Rectal smooth muscle tissue (tissue), 1 donor: ENCODE data around the gene MYO1D.
"Not testable (repeated sequence)": the region's sequence is repeated elsewhere in the genome, so short reads cannot be mapped to it uniquely, and the experiment has no call there.

Experiments used
- H3K27ac ChIP-seq: one replicate; pipeline ENCODE4 v1.7.0; 2013; ENCODE audit warnings: low read depth, low read length, inconsistent platforms
- H3K27me3 ChIP-seq: one replicate; pipeline ENCODE4 v1.7.0; 2013; ENCODE audit warnings: low read length; ENCODE audit not compliant: control insufficient read depth, insufficient read depth
- H3K36me3 ChIP-seq: one replicate; pipeline ENCODE4 v1.7.0; 2013; ENCODE audit warnings: low read length; ENCODE audit not compliant: control insufficient read depth, insufficient read depth
- H3K4me1 ChIP-seq: one replicate; pipeline ENCODE4 v1.7.0; 2013; ENCODE audit warnings: low read length; ENCODE audit not compliant: control insufficient read depth, insufficient read depth
- H3K4me3 ChIP-seq: one replicate; pipeline ENCODE4 v1.7.0; 2013; ENCODE audit warnings: low read length
- H3K9ac ChIP-seq: one replicate; pipeline ENCODE4 v1.7.0; 2013; ENCODE audit warnings: low read length

MYO1D gene

GRCh38 chr17:32658470-32659418, 218.2 kb downstream of the MYO1D start:
- H3K27ac ChIP-seq = no peak overlapping the region
- H3K4me3 ChIP-seq = no peak overlapping the region
- no peak overlapping the region for H3K9ac ChIP-seq
- no peaks in the 10 kb centered on the region for H3K27me3 ChIP-seq
- H3K36me3 ChIP-seq = peaks cover 4% of the 10 kb centered on the region
- no peaks in the 10 kb centered on the region for H3K4me1 ChIP-seq

- Histone ChIP-seq H3K4me3 (no peak overlapping the region), H3K36me3 (peaks cover 9% of the 10 kb centered on the region), H3K4me1 (no peaks in the 10 kb centered on the region), H3K27me3 (no peaks in the 10 kb centered on the region), H3K9ac (no peak overlapping the region), H3K27ac (no peak overlapping the region)
Measured at GRCh38 chr17:32656886-32657285, 220.0 kb downstream of the MYO1D start.

- H3K4me1 ChIP-seq = no peaks in the 10 kb centered on the region
- no peaks in the 10 kb centered on the region for H3K27me3 ChIP-seq
- no peak overlapping the region for H3K9ac ChIP-seq
- no peak overlapping the region for H3K4me3 ChIP-seq
- H3K36me3 ChIP-seq = peaks cover 13% of the 10 kb centered on the region
- H3K27ac ChIP-seq = no peak overlapping the region
Measured at GRCh38 chr17:32654324-32654723, 222.6 kb downstream of the MYO1D start.

GRCh38 chr17:32651084-32651483, 225.8 kb downstream of the MYO1D start:
- H3K4me1 ChIP-seq = no peaks in the 10 kb centered on the region
- H3K27ac ChIP-seq = no peak overlapping the region
- H3K4me3 ChIP-seq = no peak overlapping the region
- H3K9ac ChIP-seq = no peak overlapping the region
- no peaks in the 10 kb centered on the region for H3K27me3 ChIP-seq
- H3K36me3 ChIP-seq = peaks cover 14% of the 10 kb centered on the region

- no peak overlapping the region for H3K27ac ChIP-seq
- no peak overlapping the region for H3K4me3 ChIP-seq
- no peaks in the 10 kb centered on the region for H3K27me3 ChIP-seq
- H3K36me3 ChIP-seq = peaks cover 10% of the 10 kb centered on the region
- H3K9ac ChIP-seq = no peak overlapping the region
- no peaks in the 10 kb centered on the region for H3K4me1 ChIP-seq
Measured at GRCh38 chr17:32648450-32648849, 228.5 kb downstream of the MYO1D start.

- Histone ChIP-seq H3K27ac (no peak overlapping the region), H3K36me3 (peaks cover 8% of the 10 kb centered on the region), H3K9ac (no peak overlapping the region), H3K27me3 (no peaks in the 10 kb centered on the region), H3K4me1 (no peaks in the 10 kb centered on the region), H3K4me3 (no peak overlapping the region)
Measured at GRCh38 chr17:32646941-32647340, 230.0 kb downstream of the MYO1D start.

- H3K27ac ChIP-seq, H3K27me3 ChIP-seq, H3K36me3 ChIP-seq, H3K4me1 ChIP-seq, H3K4me3 ChIP-seq, H3K9ac ChIP-seq: not testable (repeated sequence)
Measured at GRCh38 chr17:32641514-32641913, 235.4 kb downstream of the MYO1D start.

- no peak overlapping the region for H3K4me3 ChIP-seq
- H3K27ac ChIP-seq = no peak overlapping the region
- no peaks in the 10 kb centered on the region for H3K36me3 ChIP-seq
- no peaks in the 10 kb centered on the region for H3K4me1 ChIP-seq
- H3K9ac ChIP-seq = no peak overlapping the region
- H3K27me3 ChIP-seq = no peaks in the 10 kb centered on the region
Measured at GRCh38 chr17:32636598-32637218, 240.2 kb downstream of the MYO1D start.

- no peaks in the 10 kb centered on the region for H3K36me3 ChIP-seq
- H3K27ac ChIP-seq = no peak overlapping the region
- H3K4me3 ChIP-seq = no peak overlapping the region
- H3K9ac ChIP-seq = no peak overlapping the region
- H3K4me1 ChIP-seq = no peaks in the 10 kb centered on the region
- H3K27me3 ChIP-seq = no peaks in the 10 kb centered on the region
Measured at GRCh38 chr17:32634167-32634566, 242.8 kb downstream of the MYO1D start.

GRCh38 chr17:32631341-32632096, 245.4 kb downstream of the MYO1D start:
- H3K27ac ChIP-seq = no peak overlapping the region
- no peak overlapping the region for H3K4me3 ChIP-seq
- H3K36me3 ChIP-seq = no peaks in the 10 kb centered on the region

GRCh38 chr17:32629563-32630190, 247.2 kb downstream of the MYO1D start:
- no peak overlapping the region for H3K9ac ChIP-seq
- no peaks in the 10 kb centered on the region for H3K4me1 ChIP-seq
- H3K4me3 ChIP-seq = no peak overlapping the region
- no peaks in the 10 kb centered on the region for H3K36me3 ChIP-seq
- no peaks in the 10 kb centered on the region for H3K27me3 ChIP-seq
- H3K27ac ChIP-seq = no peak overlapping the region

More at GRCh38 chr17:32631341-32632096, 245.4 kb downstream of the MYO1D start:
- Histone ChIP-seq H3K9ac (no peak overlapping the region), H3K27me3 (no peaks in the 10 kb centered on the region), H3K4me1 (no peaks in the 10 kb centered on the region)
